ENCODE results near the gene PTCD1. TPM values are rescaled to one million over a fixed set of nuclear protein-coding genes. Genes with fewer than 3 reads are reported as not detected.

Gene PTCD1
- total and polyA plus RNA-seq, 2 of the 8 experiments (the other 6 are each of a cell fraction or from before 2014, with no cell fraction given) = 7.5 to 7.6 TPM

- TF ChIP-seq NRF1 (IDR thresholded peaks at IDR 0.05; ENCODE audit: low read depth, low read length) = no peak
- no peak for TF ChIP-seq JUND (IDR thresholded peaks at IDR 0.05; ENCODE audit: low read length)
- TF ChIP-seq ZNF274 (IDR thresholded peaks at IDR 0.05; ENCODE audit: borderline replicate concordance, extremely low read depth, low read length) = no peak
- TF ChIP-seq CHD1 (IDR thresholded peaks at IDR 0.05; ENCODE audit: low read depth, low read length) = no peak
- no peak for TF ChIP-seq EZH2 (IDR thresholded peaks at IDR 0.05; ENCODE audit: low read depth, low read length, severe bottlenecking)
Observed at GRCh38 chr7:99383791-99384370, 54.7 kb downstream of the PTCD1 start (continued).
